Cardiac muscle cell (in vitro differentiated cells and primary cell): Measurements from ENCODE around the gene BMX. TPM values are rescaled to one million over a fixed set of nuclear protein-coding genes. Genes with fewer than 3 reads are reported as not detected.

Experiments used
- DNase-seq, 2 donors: peaks; one replicate each; pipeline versions ENCODE4 v3.0.0 to v3.0.0-alpha.2; 2010 to 2017; ENCODE audit warnings: low read depth in 1 of 2, low spot score in 1 of 2
- H3K27ac ChIP-seq: fragments of 200-600 bp; sonication (generic); 2 replicates; pipeline ENCODE4 v1.5.1; 2016
- H3K27me3 ChIP-seq: fragments of 200-600 bp; sonication (generic); 2 replicates; pipeline ENCODE4 v1.6.0; 2016; ENCODE audit warnings: control low read depth
- H3K36me3 ChIP-seq: fragments of 200-600 bp; sonication (generic); 2 replicates; pipeline ENCODE4 v1.5.1; 2016; ENCODE audit warnings: control low read depth
- H3K4me1 ChIP-seq: fragments of 200-600 bp; sonication (generic); 2 replicates; pipeline ENCODE4 v1.8.1; 2017; ENCODE audit warnings: low read depth, mild to moderate bottlenecking, mixed run types
- H3K4me3 ChIP-seq: fragments of 200-600 bp; sonication (generic); 2 replicates; pipeline ENCODE4 v1.5.1; 2016; ENCODE audit warnings: mild to moderate bottlenecking
- H3K9me3 ChIP-seq: fragments of 200-600 bp; sonication (generic); 2 replicates; pipeline ENCODE4 v1.5.1; 2017; ENCODE audit warnings: low read depth, mild to moderate bottlenecking, control low read depth
- polyA plus RNA-seq: library from polyadenylated mRNA; unstranded; fragments of >200 nt; fragmentation: Nextera tagmentation; extraction: Ambion mirVana; gene quantifications from 2 replicates; pipeline ENCODE4 v1.2.1, GENCODE V29; 2016
- total RNA-seq: library from RNA; depleted of rRNA; stranded (reverse); fragments of >200 nt; gene quantifications from 2 replicates; pipeline ENCODE4 v1.2.3, GENCODE V29; 2016
- TF ChIP-seq, protein P1 (sequence below): IDR thresholded peaks from 2 replicates; pipeline ENCODE4 v1.5.1; 2012; ENCODE audit warnings: low read depth, mild to moderate bottlenecking, low read length

The BMX gene
- total and polyA plus RNA-seq, 2 experiments from 2014 or later, result 0.13 TPM; not detected in 1

DNA sequence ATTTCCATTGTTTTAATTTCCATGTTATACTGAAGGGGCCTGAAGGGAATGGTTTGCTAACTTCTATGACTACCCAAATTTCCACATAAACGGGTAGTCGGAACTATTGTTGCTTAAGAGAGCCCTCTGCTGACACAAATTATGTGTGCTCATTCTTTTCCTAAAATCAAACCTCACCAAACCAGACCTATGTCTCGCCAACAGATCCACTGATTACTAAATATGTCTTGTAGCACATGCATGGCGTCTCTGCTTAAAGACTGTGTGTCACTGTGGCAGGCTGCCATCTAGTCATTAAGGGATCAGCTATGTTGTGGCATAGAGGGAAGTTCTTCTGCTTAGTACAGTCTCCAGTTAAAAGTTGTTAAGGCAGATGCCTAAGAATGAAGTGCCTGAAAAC, 32.6 kb upstream of the BMX start:
- peak; percentile 57 to 64 for DNase-seq
- no peaks in the 10 kb centered on the region for H3K27me3 ChIP-seq
- H3K9me3 ChIP-seq, result no peaks in the 10 kb centered on the region
- TF ChIP-seq, protein P1, sequence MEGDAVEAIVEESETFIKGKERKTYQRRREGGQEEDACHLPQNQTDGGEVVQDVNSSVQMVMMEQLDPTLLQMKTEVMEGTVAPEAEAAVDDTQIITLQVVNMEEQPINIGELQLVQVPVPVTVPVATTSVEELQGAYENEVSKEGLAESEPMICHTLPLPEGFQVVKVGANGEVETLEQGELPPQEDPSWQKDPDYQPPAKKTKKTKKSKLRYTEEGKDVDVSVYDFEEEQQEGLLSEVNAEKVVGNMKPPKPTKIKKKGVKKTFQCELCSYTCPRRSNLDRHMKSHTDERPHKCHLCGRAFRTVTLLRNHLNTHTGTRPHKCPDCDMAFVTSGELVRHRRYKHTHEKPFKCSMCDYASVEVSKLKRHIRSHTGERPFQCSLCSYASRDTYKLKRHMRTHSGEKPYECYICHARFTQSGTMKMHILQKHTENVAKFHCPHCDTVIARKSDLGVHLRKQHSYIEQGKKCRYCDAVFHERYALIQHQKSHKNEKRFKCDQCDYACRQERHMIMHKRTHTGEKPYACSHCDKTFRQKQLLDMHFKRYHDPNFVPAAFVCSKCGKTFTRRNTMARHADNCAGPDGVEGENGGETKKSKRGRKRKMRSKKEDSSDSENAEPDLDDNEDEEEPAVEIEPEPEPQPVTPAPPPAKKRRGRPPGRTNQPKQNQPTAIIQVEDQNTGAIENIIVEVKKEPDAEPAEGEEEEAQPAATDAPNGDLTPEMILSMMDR, result peak; percentile 45
- H3K4me1 ChIP-seq, result peaks cover 6% of the 10 kb centered on the region
- no peak overlapping the region for H3K4me3 ChIP-seq
- H3K36me3 ChIP-seq, result no peaks in the 10 kb centered on the region
- H3K27ac ChIP-seq, result no peak overlapping the region

DNA sequence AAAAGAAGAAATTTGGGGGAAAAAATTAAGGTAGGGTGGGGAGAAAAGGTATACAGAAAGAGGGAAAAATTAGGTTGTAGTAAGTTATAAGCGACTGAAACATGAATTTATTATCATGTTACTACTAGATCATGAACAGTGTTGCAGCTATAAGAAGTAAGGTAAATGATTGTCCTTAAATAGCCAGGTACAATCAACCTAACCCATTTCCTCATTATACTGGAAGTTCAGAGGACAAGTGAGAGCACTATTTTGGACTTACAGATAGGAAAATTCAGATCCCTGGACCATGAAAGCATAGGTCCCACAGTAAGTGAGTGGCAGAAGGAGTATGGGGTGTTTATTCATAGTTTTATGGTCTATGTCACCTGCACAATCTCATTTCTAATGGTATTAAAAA, 31.0 kb upstream of the BMX start:
- Histone ChIP-seq H3K9me3 (no peaks in the 10 kb centered on the region), H3K27me3 (no peaks in the 10 kb centered on the region), H3K4me3 (no peak overlapping the region), H3K4me1 (peaks cover 6% of the 10 kb centered on the region), H3K27ac (no peak overlapping the region), H3K36me3 (no peaks in the 10 kb centered on the region)
- no peak for DNase-seq
- TF ChIP-seq, protein P1, result no peak

- H3K4me1 ChIP-seq, result peaks cover 6% of the 10 kb centered on the region
- H3K27ac ChIP-seq, result no peak overlapping the region
- H3K27me3 ChIP-seq, result no peaks in the 10 kb centered on the region
- DNase-seq, result peak; percentile 71 to 73
- H3K36me3 ChIP-seq, result no peaks in the 10 kb centered on the region
- no peak overlapping the region for H3K4me3 ChIP-seq
- TF ChIP-seq, protein P1, result peak; percentile 76
- H3K9me3 ChIP-seq, result no peaks in the 10 kb centered on the region
These were observed 29.6 kb upstream of the BMX start for GRCh38 chrX:15471028-15471427.

DNA sequence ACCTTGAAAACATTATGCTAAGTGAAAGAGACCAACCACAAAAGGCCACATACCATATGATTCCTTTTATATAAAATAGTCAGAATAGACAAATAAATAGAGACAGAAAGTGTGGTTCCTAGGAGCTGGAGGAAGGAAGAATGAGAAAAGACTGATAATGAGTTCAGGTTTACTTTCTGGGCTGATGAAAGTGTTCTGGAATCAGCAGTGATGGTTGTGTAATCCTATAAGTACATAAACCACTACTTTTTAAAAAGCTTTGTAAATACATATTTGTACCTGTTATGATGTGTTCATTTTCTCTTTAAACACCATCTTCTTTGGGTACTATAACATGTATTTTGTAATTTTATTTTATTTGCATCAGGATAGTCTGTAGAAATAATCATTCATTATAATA, 28.1 kb upstream of the BMX start:
- H3K4me3 ChIP-seq, result no peak overlapping the region

DNA sequence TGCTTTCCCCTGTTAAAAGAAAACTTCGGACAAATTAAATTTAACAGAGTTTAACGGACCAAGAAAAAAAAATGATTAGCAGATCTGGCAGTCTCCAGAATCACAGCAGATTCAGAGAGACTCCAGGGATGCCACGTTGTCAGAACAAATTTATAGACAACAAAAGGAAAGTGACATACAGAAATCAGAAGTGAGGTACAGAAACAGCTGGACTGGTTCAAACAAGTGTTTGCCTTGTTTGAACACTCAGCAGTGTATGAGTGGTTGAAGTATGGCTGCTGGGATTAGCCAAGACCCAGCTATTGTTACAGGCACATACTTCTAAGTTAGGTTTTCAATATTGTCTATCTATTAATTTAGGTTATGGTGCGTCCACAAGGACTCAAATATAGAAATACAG, 26.6 kb upstream of the BMX start:
- no peak for DNase-seq
- Histone ChIP-seq H3K36me3 (no peaks in the 10 kb centered on the region), H3K4me3 (no peak overlapping the region), H3K9me3 (no peaks in the 10 kb centered on the region), H3K27me3 (no peaks in the 10 kb centered on the region), H3K4me1 (peaks cover 6% of the 10 kb centered on the region), H3K27ac (no peak overlapping the region)
- TF ChIP-seq, protein P1, result no peak

More for the DNA sequence above, 28.1 kb upstream of the BMX start:
- Histone ChIP-seq H3K4me1 (peaks cover 6% of the 10 kb centered on the region), H3K36me3 (no peaks in the 10 kb centered on the region), H3K27ac (no peak overlapping the region), H3K9me3 (no peaks in the 10 kb centered on the region), H3K27me3 (no peaks in the 10 kb centered on the region)
- peak in 1 of 2 donors; percentile 8 for DNase-seq
- TF ChIP-seq, protein P1, result no peak

GRCh38 chrX:15475021-15475420, 25.6 kb upstream of the BMX start:
- no peaks in the 10 kb centered on the region for H3K36me3 ChIP-seq
- H3K27me3 ChIP-seq, result no peaks in the 10 kb centered on the region
- no peak overlapping the region for H3K27ac ChIP-seq
- H3K9me3 ChIP-seq, result no peaks in the 10 kb centered on the region
- no peak overlapping the region for H3K4me3 ChIP-seq
- TF ChIP-seq, protein P1, result no peak
- H3K4me1 ChIP-seq, result peaks cover 6% of the 10 kb centered on the region
- peak in 1 of 2 donors; percentile 20 for DNase-seq
